ENCODE measurements around the gene SORBS2. TPM values are rescaled to one million over a fixed set of nuclear protein-coding genes. Genes with fewer than 3 reads are reported as not detected.

The SORBS2 gene
- total and polyA plus RNA-seq, 7 donors, result 7.9 to 1,032 (median 849) TPM

DNA sequence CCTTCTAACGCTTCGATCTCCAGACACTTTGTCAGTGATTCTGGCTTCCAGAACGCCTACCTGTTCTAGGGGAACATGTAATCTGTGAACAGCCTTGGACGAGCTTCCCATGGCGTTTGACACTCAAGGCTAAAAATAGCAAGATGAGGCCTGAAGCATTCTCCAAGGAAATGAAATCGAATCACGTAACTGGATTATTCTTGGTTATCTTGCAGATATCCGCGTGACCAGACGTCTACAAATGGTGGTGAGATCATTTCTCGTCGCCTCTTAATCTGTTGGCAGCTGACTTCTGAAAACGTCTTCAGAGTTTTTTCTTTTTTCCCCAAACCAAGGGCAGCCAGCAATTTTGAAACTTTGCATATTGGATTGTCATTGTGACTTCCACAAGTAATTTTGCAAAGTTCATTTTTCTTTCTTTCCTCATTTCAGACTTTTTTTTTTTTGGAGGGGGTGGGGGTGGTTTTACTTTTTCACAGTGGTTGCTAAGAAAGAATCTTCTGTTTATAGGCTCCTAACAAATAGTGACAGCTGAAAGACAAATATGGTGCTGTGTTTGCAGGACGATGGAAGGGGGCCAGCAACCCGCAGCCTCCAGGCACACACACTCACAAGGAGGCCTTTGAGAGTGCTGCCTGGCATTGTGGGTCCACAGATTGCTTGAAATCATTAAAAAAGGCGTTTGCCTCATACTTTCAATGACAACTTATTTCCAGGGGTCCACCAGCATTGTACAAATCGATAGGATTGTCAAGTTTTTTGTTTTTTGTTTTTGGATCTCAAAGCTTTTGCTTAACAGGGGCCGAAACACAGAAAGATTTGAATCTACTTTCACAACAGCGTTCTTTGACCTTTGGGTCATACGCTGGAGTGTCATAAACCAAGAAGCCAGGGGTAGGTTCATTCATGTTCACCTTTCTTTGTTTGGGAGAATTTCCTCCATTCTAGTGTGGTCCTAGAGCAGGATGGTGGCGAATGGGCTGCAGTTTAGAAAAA, 244.3 kb downstream of the SORBS2 start:
- H3K36me3 ChIP-seq, result no peaks in the 10 kb centered on the region
- DNase-seq, result peak; percentile 89
- intact Hi-C loops (cut with DNase I), result loop anchor here (2.0 kb wide), 1 partner anchor 33 kb away; the partner anchor contains the start of gene PDLIM3

GRCh38 chr4:185566972-185567371, 245.0 kb downstream of the SORBS2 start:
- H3K4me1 ChIP-seq, result peaks cover 0 to 57% (median 53%) of the 10 kb centered on the region in 4 donors
- no peaks in the 10 kb centered on the region for H3K27me3 ChIP-seq
- no peaks in the 10 kb centered on the region for H3K36me3 ChIP-seq
- DNase-seq, result peak; percentile 68
- H3K4me3 ChIP-seq, result peak overlapping the region in 1 of 4 donors; percentile 0
- H3K9me3 ChIP-seq, result no peaks in the 10 kb centered on the region
- peak overlapping the region; percentile 83 to 91 (median 88) for H3K27ac ChIP-seq
- no peak for TF ChIP-seq CTCF (IDR thresholded peaks at IDR 0.05)
- peak in 1 of 4 donors; percentile 3 for TF ChIP-seq POLR2AphosphoS5 (IDR thresholded peaks at IDR 0.05)
- TF ChIP-seq POLR2A (IDR thresholded peaks at IDR 0.05), result no peak
- peak in 1 of 4 donors; percentile 11 for TF ChIP-seq EP300 (IDR thresholded peaks at IDR 0.05)
- 65 to 73% methylated on average over 1 of the region's 1 CpG for WGBS, 2 donors
- intact Hi-C loops (cut with DNase I), result loop anchor here (2.0 kb wide), 1 partner anchor 32 kb away; the partner anchor contains the start of gene PDLIM3

More for the DNA sequence above, 244.3 kb downstream of the SORBS2 start:
- H3K27ac ChIP-seq, result peak overlapping the region; percentile 83 to 91 (median 88)
- H3K27me3 ChIP-seq, result no peaks in the 10 kb centered on the region
- H3K4me1 ChIP-seq, result peaks cover 0 to 57% (median 53%) of the 10 kb centered on the region in 4 donors
- peak in 3 of 4 donors; percentile 39 to 65 (median 63) for TF ChIP-seq POLR2AphosphoS5 (IDR thresholded peaks at IDR 0.05)
- peak in 2 of 4 donors; percentile 5 to 81 for TF ChIP-seq EP300 (IDR thresholded peaks at IDR 0.05)
- TF ChIP-seq POLR2A (IDR thresholded peaks at IDR 0.05), result no peak
- H3K4me3 ChIP-seq, result peak overlapping the region in 1 of 4 donors; percentile 0
- H3K9me3 ChIP-seq, result no peaks in the 10 kb centered on the region
- WGBS, 2 donors, result 75 to 79% methylated on average over 21 of the region's 21 CpGs

DNA sequence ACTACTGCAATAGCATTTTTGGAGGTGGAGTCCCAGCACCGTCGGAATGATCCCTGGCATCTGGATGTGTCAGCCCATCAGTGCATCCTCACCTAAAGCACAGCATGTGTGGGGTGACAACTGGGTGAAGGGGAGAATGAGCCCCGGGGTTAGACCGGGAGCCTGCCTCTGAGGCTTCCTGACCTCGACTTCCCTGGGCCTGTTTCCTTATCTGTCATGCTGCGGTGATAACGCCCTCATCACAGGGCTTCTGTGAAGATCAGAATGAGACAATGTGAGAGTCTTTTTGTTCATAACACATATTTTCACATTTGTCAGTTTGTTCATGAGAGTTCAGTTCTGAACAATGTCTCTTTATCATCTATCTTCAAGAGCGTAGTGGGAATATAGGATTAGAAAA, 245.6 kb downstream of the SORBS2 start:
- H3K27me3 ChIP-seq, result no peaks in the 10 kb centered on the region
- no peak overlapping the region for H3K4me3 ChIP-seq
- 66 to 81% methylated on average over 8 of the region's 8 CpGs for WGBS, 2 donors
- H3K4me1 ChIP-seq, result peaks cover 0 to 57% (median 53%) of the 10 kb centered on the region in 4 donors
- H3K27ac ChIP-seq, result peak overlapping the region; percentile 83 to 91 (median 88)
- DNase-seq, result no peak
- TF ChIP-seq POLR2AphosphoS5 (IDR thresholded peaks at IDR 0.05), result no peak
- no peak for TF ChIP-seq CTCF (IDR thresholded peaks at IDR 0.05)
- TF ChIP-seq EP300 (IDR thresholded peaks at IDR 0.05), result no peak
- TF ChIP-seq POLR2A (IDR thresholded peaks at IDR 0.05), result no peak
- intact Hi-C loops (cut with DNase I), result loop anchor here (2.0 kb wide), 1 partner anchor 32 kb away; the partner anchor contains the start of gene PDLIM3
- H3K36me3 ChIP-seq, result no peaks in the 10 kb centered on the region
- no peaks in the 10 kb centered on the region for H3K9me3 ChIP-seq

GRCh38 chr4:185565696-185566095, 246.3 kb downstream of the SORBS2 start:
- no peak overlapping the region for H3K4me3 ChIP-seq
- H3K27ac ChIP-seq, result peak overlapping the region; percentile 83 to 91 (median 88)
- no peaks in the 10 kb centered on the region for H3K9me3 ChIP-seq
- H3K4me1 ChIP-seq, result peaks cover 0 to 57% (median 53%) of the 10 kb centered on the region in 4 donors
- intact Hi-C loops (cut with DNase I), result loop anchor here (2.0 kb wide), 1 partner anchor 31 kb away; the partner anchor contains the start of gene PDLIM3
- WGBS, 2 donors, result 84 to 92% methylated on average over 3 of the region's 3 CpGs
- TF ChIP-seq POLR2A (IDR thresholded peaks at IDR 0.05) (no peak), POLR2AphosphoS5 (IDR thresholded peaks at IDR 0.05) (no peak), EP300 (IDR thresholded peaks at IDR 0.05) (no peak), CTCF (IDR thresholded peaks at IDR 0.05) (no peak)
- no peaks in the 10 kb centered on the region for H3K36me3 ChIP-seq
- no peak for DNase-seq
- H3K27me3 ChIP-seq, result no peaks in the 10 kb centered on the region

GRCh38 chr4:185564349-185564748, 247.6 kb downstream of the SORBS2 start:
- peaks cover 0 to 69% (median 62%) of the 10 kb centered on the region in 4 donors for H3K4me1 ChIP-seq
- no peak overlapping the region for H3K4me3 ChIP-seq
- H3K9me3 ChIP-seq, result no peaks in the 10 kb centered on the region
- TF ChIP-seq POLR2A (IDR thresholded peaks at IDR 0.05), result no peak
- TF ChIP-seq POLR2AphosphoS5 (IDR thresholded peaks at IDR 0.05), result peak; percentile 73 to 87 (median 82)
- peak in 3 of 4 donors; percentile 16 to 51 (median 30) for TF ChIP-seq EP300 (IDR thresholded peaks at IDR 0.05)
- no peaks in the 10 kb centered on the region for H3K36me3 ChIP-seq
- WGBS, 2 donors, result 84 to 86% methylated on average over 3 of the region's 3 CpGs
- H3K27ac ChIP-seq, result peak overlapping the region in 3 of 4 donors; percentile 71 to 91 (median 86)
- H3K27me3 ChIP-seq, result no peaks in the 10 kb centered on the region
- no peak for DNase-seq
- intact Hi-C loops (cut with DNase I), result no loop called here
